Fibroblast of lung (primary cell): ENCODE data around the gene CNTNAP5.

Experiments
- CTCF ChIP-seq, 2 donors: IDR thresholded peaks in 1 of 2; conservative IDR thresholded peaks in 1 of 2; 1 replicate in 1 of 2; 2 replicates in 1 of 2; pipeline ENCODE4 v1.5.1; 2011 to 2012; ENCODE audit warnings: low read length in 2 of 2, control low read depth in 1 of 2, inconsistent platforms in 1 of 2, low read depth in 1 of 2, mild to moderate bottlenecking in 1 of 2
- EZH2 ChIP-seq: IDR thresholded peaks from 2 replicates; pipeline ENCODE4 v1.5.1; 2012; ENCODE audit warnings: low read length, control low read depth, mild to moderate bottlenecking; ENCODE audit errors: missing control alignments

- TF ChIP-seq CTCF (conservative IDR thresholded peaks at IDR 0.05 in 1 of 2, IDR thresholded peaks at IDR 0.05 in 1 of 2; ENCODE audit: low read depth in 1 of 2, low read length in 2 of 2) (no peak), EZH2 (no peak)
Measured at GRCh38 chr2:124563426-124563825, 538.3 kb downstream of the CNTNAP5 start.
